NCI-H1417 (cell line): Measurements from ENCODE around the gene TBC1D3L.
"Not testable (repeated sequence)": the region's sequence is repeated elsewhere in the genome, so short reads cannot be mapped to it uniquely, and the experiment has no call there.

Experiments used
- DNase-seq, 3 experiments: peaks; one replicate each; lab custom pipeline; 2025; lab: John Stamatoyannopoulos, UW

Gene TBC1D3L

DNA sequence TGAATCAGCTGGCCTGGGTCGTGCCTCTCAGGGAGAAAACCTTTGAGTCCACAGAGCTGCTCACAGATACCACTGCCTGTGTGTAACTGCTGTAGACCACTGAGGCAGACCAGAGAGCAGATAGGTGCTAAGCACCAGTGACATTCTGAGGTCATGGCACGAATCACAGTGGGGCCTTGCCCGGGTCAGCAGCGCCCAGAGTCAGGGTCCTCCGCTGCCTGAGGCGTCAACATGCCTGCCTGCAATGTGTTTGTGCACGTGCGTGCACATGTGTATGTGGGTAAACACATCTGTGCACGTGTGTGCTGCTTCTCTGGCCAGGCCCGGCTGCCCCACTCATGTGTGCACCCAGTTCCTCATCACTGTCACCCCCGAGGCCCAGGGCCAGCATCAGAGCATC is at the start of gene TBC1D3L:
Gene TBC1D3L (minus strand): TSS at position 101 of the 400 bp plus-strand sequence. CDS start 1,540 bp downstream, outside the sequence.
- not testable (repeated sequence) for DNase-seq

DNA sequence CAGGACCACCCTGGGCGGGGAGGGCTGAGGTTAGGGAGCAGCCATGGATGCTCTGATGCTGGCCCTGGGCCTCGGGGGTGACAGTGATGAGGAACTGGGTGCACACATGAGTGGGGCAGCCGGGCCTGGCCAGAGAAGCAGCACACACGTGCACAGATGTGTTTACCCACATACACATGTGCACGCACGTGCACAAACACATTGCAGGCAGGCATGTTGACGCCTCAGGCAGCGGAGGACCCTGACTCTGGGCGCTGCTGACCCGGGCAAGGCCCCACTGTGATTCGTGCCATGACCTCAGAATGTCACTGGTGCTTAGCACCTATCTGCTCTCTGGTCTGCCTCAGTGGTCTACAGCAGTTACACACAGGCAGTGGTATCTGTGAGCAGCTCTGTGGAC is 14.8 kb upstream of the TBC1D3L start, which contains the start of gene TBC1D3D:
Gene TBC1D3D (plus strand): TSS at position 301 of the 400 bp plus-strand sequence. CDS start 1,585 bp downstream, outside the sequence.
- DNase-seq: not testable (repeated sequence)
